ENCODE measurements around the gene CEP83.

The CEP83 gene

GRCh38 chr12:94304012-94304411 lies 155.7 kb downstream of the CEP83 start:
- no peak for DNase-seq (ENCODE audit: low read depth)

- no peak for DNase-seq (ENCODE audit: low read depth)
Measured at GRCh38 chr12:94299846-94300245, 159.8 kb downstream of the CEP83 start.

DNA sequence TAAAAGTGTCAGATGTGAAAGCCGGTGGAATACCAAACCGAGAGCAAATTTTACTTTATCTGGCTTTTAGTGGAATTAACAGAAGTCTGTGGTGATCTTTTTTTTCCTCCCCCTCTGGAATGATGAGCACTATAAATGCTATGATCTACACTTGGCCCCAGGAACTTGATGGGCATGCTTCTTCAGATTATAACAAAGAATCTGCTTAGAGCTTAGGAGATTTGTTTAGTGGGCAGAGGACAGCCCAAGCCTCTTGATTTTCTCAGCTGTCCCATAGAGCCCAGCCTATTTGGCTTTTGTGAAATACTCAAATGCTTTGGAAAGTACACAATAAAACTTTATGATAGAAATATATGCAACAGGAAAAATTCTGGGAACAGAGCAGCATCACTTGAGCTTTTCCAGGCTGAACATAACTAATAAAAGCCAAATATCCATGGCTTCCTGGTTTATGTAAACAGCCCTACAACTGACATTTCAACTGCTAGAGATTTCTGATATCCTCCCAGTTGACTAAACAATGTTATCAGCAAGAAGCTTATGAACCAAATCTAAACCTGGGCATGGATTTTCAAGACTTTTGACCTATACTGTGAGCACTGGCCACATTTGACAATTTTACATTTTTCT lies 161.7 kb downstream of the CEP83 start:
- DNase-seq (ENCODE audit: low read depth), result no peak

GRCh38 chr12:94297096-94297699 lies 162.5 kb downstream of the CEP83 start:
- no peak for DNase-seq (ENCODE audit: low read depth)

DNA sequence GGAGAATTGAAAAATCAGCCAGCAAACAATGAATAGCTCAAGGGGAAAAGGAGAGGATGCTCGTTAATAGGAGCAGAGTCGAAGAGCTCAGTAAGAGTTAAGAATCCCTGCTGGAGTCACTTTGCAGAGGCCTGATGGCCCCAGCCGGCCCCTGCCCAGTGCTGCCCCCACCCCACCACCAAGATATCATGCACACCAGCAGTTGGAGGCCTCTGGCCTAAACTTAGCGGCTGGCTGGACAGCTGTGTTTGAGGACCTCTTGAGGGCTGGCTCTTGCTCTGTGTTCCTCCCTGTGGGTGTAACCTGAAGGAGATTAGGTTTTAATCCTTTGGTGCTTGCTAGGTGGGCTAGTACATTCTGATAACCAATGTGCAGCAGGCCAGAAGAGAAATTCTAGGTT lies 169.3 kb downstream of the CEP83 start:
- no peak for DNase-seq (ENCODE audit: low read depth)

GRCh38 chr12:94289461-94290312 lies 170.0 kb downstream of the CEP83 start:
- DNase-seq (ENCODE audit: low read depth), result no peak

- no peak for DNase-seq (ENCODE audit: low read depth)
Measured at GRCh38 chr12:94287245-94287628, 172.4 kb downstream of the CEP83 start.

DNA sequence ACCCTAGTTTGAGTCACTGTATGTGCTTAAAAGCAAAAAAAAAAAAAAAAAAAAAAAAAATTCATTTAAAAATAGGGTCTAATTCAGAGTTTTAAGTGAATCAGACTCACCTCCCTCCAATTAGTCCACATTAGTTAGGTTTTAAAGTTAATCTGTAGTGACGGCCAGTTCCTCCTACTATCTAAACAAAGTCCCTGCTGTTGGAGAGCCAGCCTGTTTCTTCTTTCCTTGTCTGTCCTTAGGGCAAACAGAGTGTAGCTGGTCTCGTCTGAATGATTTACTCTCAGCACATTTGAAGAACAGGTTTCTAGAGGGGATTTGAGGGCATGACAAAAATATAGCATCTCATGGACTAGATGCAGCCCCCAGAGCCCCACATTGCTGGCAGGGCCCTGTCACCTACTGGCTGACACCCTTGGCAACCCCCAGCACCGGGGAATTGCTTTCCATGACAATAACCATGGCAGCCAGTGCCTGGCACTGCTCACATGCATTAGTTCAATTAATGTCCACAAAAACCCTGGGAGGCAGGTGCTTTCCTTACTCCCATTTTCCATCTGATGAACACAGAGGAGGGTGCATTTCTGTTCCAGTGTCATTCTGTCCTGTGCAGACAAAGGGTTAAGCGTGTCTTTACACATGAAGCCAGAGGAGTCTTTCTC lies 173.0 kb downstream of the CEP83 start:
- no peak for DNase-seq (ENCODE audit: low read depth)

GRCh38 chr12:94285943-94286582 lies 173.6 kb downstream of the CEP83 start:
- DNase-seq (ENCODE audit: low read depth), result no peak

GRCh38 chr12:94284859-94285258 lies 174.8 kb downstream of the CEP83 start:
- DNase-seq (ENCODE audit: low read depth), result no peak

GRCh38 chr12:94284046-94284445 lies 175.6 kb downstream of the CEP83 start:
- DNase-seq (ENCODE audit: low read depth), result no peak

GRCh38 chr12:94282675-94283074 lies 177.0 kb downstream of the CEP83 start:
- peak; percentile 7 for DNase-seq (ENCODE audit: low read depth)

- DNase-seq (ENCODE audit: low read depth), result no peak
Measured at GRCh38 chr12:94280063-94280462, 179.6 kb downstream of the CEP83 start.

- DNase-seq (ENCODE audit: low read depth), result no peak
Measured at GRCh38 chr12:94277426-94278000, 182.2 kb downstream of the CEP83 start.

DNA sequence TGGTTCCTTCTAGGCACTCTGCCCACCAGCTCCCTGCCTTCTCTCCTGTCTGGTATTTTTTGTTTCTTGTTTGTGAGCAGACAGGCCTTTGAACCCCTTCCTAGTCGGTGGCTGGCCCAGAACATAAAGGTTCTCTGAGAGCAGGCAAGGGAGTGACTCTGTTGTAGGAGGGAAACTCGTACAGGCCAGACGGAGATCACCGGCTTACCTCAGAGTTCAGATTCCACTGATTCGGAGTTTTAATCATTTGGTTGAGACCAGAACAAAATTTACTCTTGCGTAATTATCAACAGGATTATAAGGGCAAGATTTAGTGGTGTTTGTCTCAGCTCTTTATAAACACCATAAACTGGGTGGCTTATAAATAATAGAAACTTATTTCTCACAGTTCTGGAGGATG lies 182.9 kb downstream of the CEP83 start:
- no peak for DNase-seq (ENCODE audit: low read depth)

GRCh38 chr12:94273272-94273671 lies 186.4 kb downstream of the CEP83 start:
- DNase-seq (ENCODE audit: low read depth), result no peak

DNA sequence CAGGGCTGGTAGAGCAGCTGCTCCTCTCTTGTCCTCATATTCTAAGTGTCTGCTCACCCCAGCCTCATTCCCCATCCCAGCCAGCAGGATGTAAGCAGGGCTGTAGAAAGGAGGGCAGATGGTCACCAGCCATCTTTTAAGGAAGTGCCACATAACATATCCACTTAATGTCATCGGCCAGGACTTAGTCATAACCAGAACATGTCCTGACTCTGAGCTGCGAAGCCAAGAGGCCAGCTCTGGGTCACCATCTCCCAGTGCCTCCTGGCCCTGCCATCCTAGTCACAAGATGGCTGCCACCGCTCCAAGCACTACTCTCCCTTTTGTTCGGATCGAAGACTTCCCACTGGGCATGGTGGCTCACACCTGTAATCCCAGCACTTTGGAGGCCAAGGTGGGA lies 187.4 kb downstream of the CEP83 start:
- DNase-seq (ENCODE audit: low read depth), result no peak

DNA sequence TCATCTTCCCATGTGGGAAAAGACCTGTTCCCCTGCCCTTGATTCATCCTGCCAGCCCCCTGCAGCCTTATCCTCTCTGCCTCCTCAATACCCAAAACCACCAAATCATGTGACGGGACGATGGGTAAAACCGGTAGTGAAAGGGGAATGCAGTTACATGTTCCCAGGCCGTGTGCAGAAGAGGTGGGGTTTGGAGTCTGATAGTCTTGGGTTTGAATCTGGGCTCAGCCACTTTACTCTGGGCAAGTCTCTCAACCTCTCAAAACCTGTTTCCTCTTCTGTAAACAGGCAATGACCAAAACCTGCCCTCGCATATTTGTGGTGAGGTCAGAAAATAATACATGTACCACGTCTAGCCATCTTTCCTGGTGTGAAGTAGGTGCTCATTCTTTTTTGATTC lies 188.3 kb downstream of the CEP83 start:
- DNase-seq (ENCODE audit: low read depth), result no peak

DNA sequence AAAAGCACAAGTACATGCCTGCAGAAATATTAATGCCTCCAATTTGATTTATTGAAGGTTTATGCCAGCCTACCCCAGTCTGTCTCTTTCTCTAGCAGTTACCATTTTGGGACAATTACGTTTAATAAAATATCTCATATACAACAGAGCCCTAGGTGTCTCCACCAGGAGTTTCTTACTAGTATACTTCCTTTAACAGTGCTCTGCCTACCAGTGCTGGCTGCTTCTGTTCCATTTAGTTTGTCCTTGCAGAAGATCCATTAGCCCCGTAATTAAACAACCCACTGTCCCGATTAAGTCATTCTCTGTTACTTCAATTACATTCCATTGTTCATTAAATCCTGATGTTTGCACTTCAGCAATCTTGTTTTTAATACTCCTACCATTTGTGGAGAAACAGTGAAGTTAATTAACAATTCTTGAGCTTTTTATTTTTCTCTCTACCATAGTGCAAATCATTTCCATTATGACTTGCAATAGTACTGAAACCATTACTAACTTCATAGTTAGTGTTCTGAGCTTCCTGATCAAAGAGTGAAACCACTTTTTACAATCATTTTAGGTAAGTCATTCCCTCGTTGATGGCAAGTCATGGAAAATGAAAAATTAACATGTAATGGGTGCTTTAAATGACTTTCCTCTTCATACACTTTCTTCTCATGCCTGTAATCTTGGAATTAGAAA lies 190.2 kb downstream of the CEP83 start:
- no peak for DNase-seq (ENCODE audit: low read depth)

- no peak for DNase-seq (ENCODE audit: low read depth)
Measured at GRCh38 chr12:94267921-94268471, 191.7 kb downstream of the CEP83 start.

DNA sequence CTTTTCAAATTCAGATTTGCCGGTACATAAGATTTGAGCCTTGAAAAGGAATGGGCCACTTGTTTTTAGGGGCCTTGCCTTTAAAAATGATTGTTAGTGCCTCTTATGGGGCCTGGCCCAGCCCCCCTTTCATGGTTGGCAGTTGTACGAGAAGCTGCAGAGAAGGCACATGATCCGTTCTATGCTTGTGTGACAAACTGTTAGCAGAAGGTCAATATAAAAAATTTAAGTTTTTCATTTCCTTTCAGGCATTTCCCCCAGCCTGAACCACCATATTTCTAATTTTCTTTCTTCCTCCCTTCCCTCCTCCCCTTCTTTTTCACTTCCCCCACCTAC lies 192.2 kb downstream of the CEP83 start:
- DNase-seq (ENCODE audit: low read depth), result no peak
